Fibroblast of the aortic adventitia (primary cell): Measurements from ENCODE around the gene CD70. TPM values are rescaled to one million over a fixed set of nuclear protein-coding genes. Genes with fewer than 3 reads are reported as not detected.

Experiments
- DNase-seq: peaks from one replicate; pipeline ENCODE4 v3.0.0-alpha.2; 2010; ENCODE audit warnings: low read depth
- H3K4me3 ChIP-seq: 2 replicates; pipeline ENCODE4 v1.5.1; 2011; ENCODE audit warnings: low read depth, mild to moderate bottlenecking, control low read depth, low read length, moderate library complexity
- small RNA-seq: library from RNA; depleted of rRNA; stranded (forward); fragments of <200 nt; gene quantifications from one replicate; pipeline ENCODE3, GENCODE V24; 2012
- total RNA-seq: library from RNA; depleted of rRNA; stranded (reverse); fragments of >200 nt; gene quantifications from 2 replicates; pipeline ENCODE4 v1.2.3, GENCODE V29; 2012; ENCODE audit warnings: low replicate concordance
- TF ChIP-seq, protein P1 (sequence below): IDR thresholded peaks from 2 replicates; pipeline ENCODE4 v1.5.1; 2011; ENCODE audit warnings: mild to moderate bottlenecking, low read length, control low read depth, inconsistent platforms; ENCODE audit not compliant: insufficient read depth

CD70 gene
- total RNA-seq, 1 donor = 0.09 TPM

DNA sequence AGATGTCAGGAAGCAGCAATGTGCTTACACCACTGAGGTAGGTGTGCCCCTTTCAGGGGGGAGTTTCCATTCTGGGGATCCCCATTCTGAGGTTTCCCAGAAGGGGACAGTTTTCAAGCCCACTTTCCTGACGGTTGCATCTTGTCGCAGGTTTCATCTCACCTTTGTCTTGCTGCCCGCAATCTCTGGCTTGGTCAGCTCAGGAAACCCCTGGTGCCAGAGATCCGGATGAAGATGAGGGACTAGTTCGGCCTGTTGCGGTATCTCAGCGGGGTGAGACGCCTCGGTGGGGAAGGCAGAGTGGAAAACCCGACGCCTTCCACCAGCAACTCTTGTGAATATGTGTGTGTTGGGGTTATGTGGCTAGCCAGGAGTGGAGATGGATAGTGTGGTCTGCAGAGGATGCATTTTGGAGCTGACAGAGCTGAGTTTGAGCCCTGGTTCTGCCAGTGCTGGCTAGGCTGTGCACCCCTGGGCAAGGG lies 47.0 kb downstream of the CD70 start:
- H3K4me3 ChIP-seq = no peak overlapping the region
- no peak for DNase-seq
- TF ChIP-seq, protein P1, sequence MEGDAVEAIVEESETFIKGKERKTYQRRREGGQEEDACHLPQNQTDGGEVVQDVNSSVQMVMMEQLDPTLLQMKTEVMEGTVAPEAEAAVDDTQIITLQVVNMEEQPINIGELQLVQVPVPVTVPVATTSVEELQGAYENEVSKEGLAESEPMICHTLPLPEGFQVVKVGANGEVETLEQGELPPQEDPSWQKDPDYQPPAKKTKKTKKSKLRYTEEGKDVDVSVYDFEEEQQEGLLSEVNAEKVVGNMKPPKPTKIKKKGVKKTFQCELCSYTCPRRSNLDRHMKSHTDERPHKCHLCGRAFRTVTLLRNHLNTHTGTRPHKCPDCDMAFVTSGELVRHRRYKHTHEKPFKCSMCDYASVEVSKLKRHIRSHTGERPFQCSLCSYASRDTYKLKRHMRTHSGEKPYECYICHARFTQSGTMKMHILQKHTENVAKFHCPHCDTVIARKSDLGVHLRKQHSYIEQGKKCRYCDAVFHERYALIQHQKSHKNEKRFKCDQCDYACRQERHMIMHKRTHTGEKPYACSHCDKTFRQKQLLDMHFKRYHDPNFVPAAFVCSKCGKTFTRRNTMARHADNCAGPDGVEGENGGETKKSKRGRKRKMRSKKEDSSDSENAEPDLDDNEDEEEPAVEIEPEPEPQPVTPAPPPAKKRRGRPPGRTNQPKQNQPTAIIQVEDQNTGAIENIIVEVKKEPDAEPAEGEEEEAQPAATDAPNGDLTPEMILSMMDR = no peak

GRCh38 chr19:6540918-6541689 lies 49.8 kb downstream of the CD70 start:
- DNase-seq = peak; percentile 4
- TF ChIP-seq, protein P1 = no peak
- H3K4me3 ChIP-seq = no peak overlapping the region

DNA sequence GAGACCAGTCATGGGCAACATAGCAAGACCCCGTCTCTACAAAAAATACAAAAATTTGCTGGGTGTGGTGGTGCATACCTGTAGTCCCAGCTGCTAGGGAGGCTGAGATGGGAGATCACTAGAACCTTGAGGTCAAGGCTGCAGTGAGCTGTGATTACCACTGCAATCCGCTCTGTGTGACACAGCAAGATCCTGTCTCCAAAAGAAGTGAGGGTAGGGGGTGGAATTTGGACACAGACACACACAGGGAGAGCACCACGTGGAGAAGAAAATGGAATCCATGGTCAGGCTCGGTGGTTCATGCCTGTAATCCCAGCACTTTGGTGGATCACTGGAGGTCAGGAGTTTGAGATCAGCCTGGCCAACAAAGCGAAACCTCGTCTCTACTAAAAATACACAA lies 51.4 kb downstream of the CD70 start:
- no peak for DNase-seq
- TF ChIP-seq, protein P1 = no peak

More for the DNA sequence above, 51.4 kb downstream of the CD70 start:
- no peak overlapping the region for H3K4me3 ChIP-seq

Small RNAs within 50 kb of the gene (small RNA-seq; reads per million reads assigned to genes)
- not detected for gene RF00019

Other genes with a start within 250 kb of the CD70 start
- 20.9 and 39.4 TPM in 2 replicates for gene CLPP, start 229.6 kb downstream of the CD70 start, total RNA-seq
- 29.9 and 38.3 TPM in 2 replicates for gene ALKBH7, start 218.4 kb downstream of the CD70 start, total RNA-seq
- gene PSPN, start 215.2 kb downstream of the CD70 start, total RNA-seq = 0.41 and 1.2 TPM in 2 replicates
- gene GTF2F1, start 198.0 kb downstream of the CD70 start, total RNA-seq = 33.6 and 59.2 TPM in 2 replicates
- 30.4 and 86.5 TPM in 2 replicates for gene KHSRP, start 166.3 kb downstream of the CD70 start, total RNA-seq
- gene SLC25A41, start 157.4 kb downstream of the CD70 start, total RNA-seq = not detected in 2 replicates
- 27.7 and 46.9 TPM in 2 replicates for gene SLC25A23, start 131.4 kb downstream of the CD70 start, total RNA-seq
- gene CRB3, start 126.9 kb downstream of the CD70 start, total RNA-seq = not detected in 2 replicates
- not detected in 2 replicates for gene DENND1C, start 109.4 kb downstream of the CD70 start, total RNA-seq
- 0.41 TPM in 1 of 2 replicates, not detected in the other for gene TUBB4A, start 88.8 kb downstream of the CD70 start, total RNA-seq
- gene TNFSF9, start 60.1 kb downstream of the CD70 start, total RNA-seq = 1.7 and 2.6 TPM in 2 replicates
- 1.6 TPM in 1 of 2 replicates, not detected in the other for gene TNFSF14, start 79.0 kb upstream of the CD70 start, total RNA-seq
- 93.5 and 1,485 TPM in 2 replicates for gene C3, start 129.5 kb upstream of the CD70 start, total RNA-seq
- 32.5 and 33.4 TPM in 2 replicates for gene GPR108, start 146.4 kb upstream of the CD70 start, total RNA-seq
- 33.3 and 44.9 TPM in 2 replicates for gene TRIP10, start 148.5 kb upstream of the CD70 start, total RNA-seq
- not detected in 2 replicates for gene SH2D3A, start 176.3 kb upstream of the CD70 start, total RNA-seq
- gene VAV1, start 181.6 kb upstream of the CD70 start, total RNA-seq = not detected in 2 replicates